MCF 10A (cell line): Measurements from ENCODE around the gene GPS2. TPM values are rescaled to one million over a fixed set of nuclear protein-coding genes. Genes with fewer than 3 reads are reported as not detected.

Experiments
- Bru-seq: library from RNA; stranded (reverse); fragments of 400-500 nt; gene quantifications from one replicate; lab custom pipeline; 2021; lab: Mats Ljungman, UMichigan
- BruChase-seq, 2 experiments: library from RNA; stranded (reverse); fragments of 400-500 nt; gene quantifications; one replicate each; lab custom pipeline; 2021; lab: Mats Ljungman, UMichigan
- BruUV-seq: library from RNA; stranded (reverse); fragments of 400-500 nt; replicated peaks from 2 replicates; lab custom pipeline; 2021; lab: Mats Ljungman, UMichigan
- CTCF ChIA-PET: fragments of 300-600 bp; sonication (Branson Sonifier 250); formaldehyde crosslinking; extraction: SDS; loops from one replicate; lab custom pipeline; 2021; ENCODE audit warnings: antibody characterized with exemption, inconsistent platforms; lab: Yijun Ruan, JAX
- POLR2A ChIA-PET: fragments of 300-600, 350-650 bp; sonication (Branson Sonifier 250); formaldehyde crosslinking; extraction: SDS; loops from one replicate; lab custom pipeline; 2020; ENCODE audit warnings: antibody characterized with exemption, inconsistent platforms; lab: Yijun Ruan, JAX
- DNase-seq: peaks from one replicate; pipeline ENCODE4 v3.0.0-alpha.2; 2018; ENCODE audit not compliant: unreplicated experiment
- H3K27ac Mint-ChIP-seq: one replicate; pipeline ENCODE4 v1.8.0; 2022; ENCODE audit warnings: mild to moderate bottlenecking, low read depth, mixed read lengths; ENCODE audit not compliant: unreplicated experiment
- H3K27me3 Mint-ChIP-seq: one replicate; pipeline ENCODE4 v1.8.0; 2022; ENCODE audit warnings: mixed read lengths; ENCODE audit not compliant: insufficient read depth, unreplicated experiment
- H3K36me3 Mint-ChIP-seq: one replicate; pipeline ENCODE4 v1.8.0; 2022; ENCODE audit warnings: mild to moderate bottlenecking, moderate library complexity, mixed read lengths; ENCODE audit not compliant: insufficient read depth, unreplicated experiment
- H3K4me1 Mint-ChIP-seq: one replicate; pipeline ENCODE4 v1.8.0; 2022; ENCODE audit warnings: mixed read lengths; ENCODE audit not compliant: insufficient read depth, unreplicated experiment
- H3K4me3 Mint-ChIP-seq: one replicate; pipeline ENCODE4 v1.8.0; 2022; ENCODE audit warnings: mild to moderate bottlenecking, moderate library complexity, mixed read lengths; ENCODE audit not compliant: unreplicated experiment
- H3K9me3 Mint-ChIP-seq: one replicate; pipeline ENCODE4 v1.8.0; 2022; ENCODE audit warnings: mixed read lengths; ENCODE audit not compliant: unreplicated experiment
- CTCF ChIP-seq: fragments of 200-600 bp; IDR thresholded peaks from one replicate; pipeline ENCODE4 v1.8.0; 2022; ENCODE audit warnings: antibody characterized with exemption, mild to moderate bottlenecking; ENCODE audit not compliant: unreplicated experiment
- intact Hi-C: fragments of 100-400 bp; cut with micrococcal nuclease; formaldehyde crosslinking; loops from 2 replicates; pipeline ENCODE4 v1.14.1; 2022
- long read RNA-seq: library from polyadenylated mRNA; stranded (forward); transcript quantifications from one replicate; pipeline ENCODE4 v2.0.0, GENCODE V29; 2022
- total RNA-seq: library from RNA; stranded (reverse); gene quantifications from 2 replicates; pipeline ENCODE4 v1.2.3, GENCODE V29; 2022

GPS2 gene
- total RNA-seq: 29.4 and 49.8 TPM in 2 replicates
- Bru-seq, nascent RNA: percentile 68 among the genes with signal in this experiment
- percentile 64 among the genes with signal in this experiment for BruChase-seq, experiment 1, labeled RNA remaining after a 6-hour chase
- percentile 56 among the genes with signal in this experiment for BruChase-seq, experiment 2, labeled RNA remaining after a 2-hour chase
- long read RNA-seq, transcript GPS2-201 (11 exons, 1,379 nt): major isoform, 60 of 362 reads
- long read RNA-seq, transcript GPS2-202 (10 exons, 1,371 nt): minor isoform, 39 of 362 reads
- long read RNA-seq, partial matches to known transcripts: 12 of 362 reads
- long read RNA-seq, other reads (novel, unspliced or antisense): 249 of 362 reads

GRCh38 chr17:7314719-7315569 lies at the start of gene GPS2:
GPS2 (minus strand) TSS chr17:7315360; CDS start chr17:7315052, 308 bp downstream.
- DNase-seq: peak; percentile 86
- intact Hi-C loops: no loop called here
- no TSS peak for BruUV-seq
- Mint-ChIP-seq H3K27ac (peak within 1 kb of the TSS; percentile 84), H3K36me3 (peaks cover 90% of the 10 kb centered on the region), H3K27me3 (no peaks in the 10 kb centered on the region), H3K4me1 (peaks cover 36% of the 10 kb centered on the region), H3K9me3 (no peaks in the 10 kb centered on the region), H3K4me3 (peak within 1 kb of the TSS; percentile 85)
- CTCF ChIA-PET: interaction anchor here (0.6 to 1.2 kb wide), 3 partner anchors 10 to 92 kb away, joined by 3 to 4 read pairs (median 3); no protein-coding TSS in a partner anchor
- no peak for TF ChIP-seq CTCF
- POLR2A ChIA-PET: interaction anchor here (0.6 to 4.0 kb wide), 26 partner anchors 10 to 526 kb away, joined by 3 to 41 read pairs (median 5); partner anchors contain the start of genes ACADVL, DLG4, DVL2 and GABARAP

- TF ChIP-seq CTCF: no peak
- Mint-ChIP-seq H3K4me1 (peaks cover 7% of the 10 kb centered on the region), H3K4me3 (no peak overlapping the region), H3K36me3 (no peaks in the 10 kb centered on the region), H3K27me3 (no peaks in the 10 kb centered on the region), H3K27ac (no peak overlapping the region), H3K9me3 (no peaks in the 10 kb centered on the region)
- POLR2A ChIA-PET: interaction anchor here (0.7 kb wide), 1 partner anchor 40 kb away, joined by 3 read pairs; no protein-coding TSS in a partner anchor
- no TSS peak for BruUV-seq
- intact Hi-C loops: no loop called here
- CTCF ChIA-PET: no interaction called here
- peak; percentile 53 for DNase-seq
These were observed 48.2 kb upstream of the GPS2 start for GRCh38 chr17:7363311-7363710.

- DNase-seq: no peak
- H3K9me3 Mint-ChIP-seq: no peaks in the 10 kb centered on the region
- ChIA-PET CTCF (interaction anchor here (0.6 to 1.7 kb wide), 4 partner anchors 15 to 198 kb away, joined by 3 to 12 read pairs (median 4); no protein-coding TSS in a partner anchor), POLR2A (interaction anchor here (0.5 to 2.6 kb wide), 8 partner anchors 19 to 337 kb away, joined by 3 to 8 read pairs (median 3); partner anchors contain the start of genes TMEM102, TMEM256 and TNK1)
- H3K27me3 Mint-ChIP-seq: no peaks in the 10 kb centered on the region
- H3K36me3 Mint-ChIP-seq: no peaks in the 10 kb centered on the region
- intact Hi-C loops: no loop called here
- H3K4me1 Mint-ChIP-seq: peaks cover 7% of the 10 kb centered on the region
- H3K27ac Mint-ChIP-seq: no peak overlapping the region
- no peak for TF ChIP-seq CTCF
- H3K4me3 Mint-ChIP-seq: no peak overlapping the region
- BruUV-seq: no TSS peak
These were observed 46.7 kb upstream of the GPS2 start for GRCh38 chr17:7361906-7362305.
